Right atrium auricular region (tissue), 2 donors: ENCODE data around the gene NETO1. TPM values are rescaled to one million over a fixed set of nuclear protein-coding genes. Genes with fewer than 3 reads are reported as not detected.

ENCODE experiments used
- DNase-seq: peaks from one replicate; pipeline ENCODE4 v3.0.0-alpha.2; 2019; ENCODE audit warnings: low spot score
- H3K27ac ChIP-seq, 2 donors: fragments of 200-600 bp; sonication (generic); 1 replicate in 1 of 2; 2 replicates in 1 of 2; pipeline ENCODE4 v1.5.1; 2016 to 2019
- H3K27me3 ChIP-seq, 2 donors: fragments of 200-600 bp; sonication (generic); one replicate each; pipeline versions ENCODE4 v1.5.1 to v1.6.0; 2017 to 2019
- H3K36me3 ChIP-seq: fragments of 200-600 bp; sonication (generic); one replicate; pipeline ENCODE4 v1.5.1; 2016
- H3K4me1 ChIP-seq, 2 donors: fragments of 200-600 bp; sonication (generic); one replicate each; pipeline versions ENCODE4 v1.5.1 to v1.6.0; 2017 to 2019
- H3K4me3 ChIP-seq, 2 donors: fragments of 200-600 bp; sonication (generic); 1 replicate in 1 of 2; 2 replicates in 1 of 2; pipeline ENCODE4 v1.5.1; 2017 to 2019; ENCODE audit warnings: mild to moderate bottlenecking in 1 of 2, moderate library complexity in 1 of 2
- H3K9me3 ChIP-seq, 2 donors: fragments of 200-600 bp; sonication (generic); one replicate each; pipeline ENCODE4 v1.5.1; 2019
- total RNA-seq, 2 donors: library from RNA; depleted of rRNA; stranded (reverse); fragments of >200 nt; gene quantifications; one replicate each; pipeline ENCODE4 v1.1.0, GENCODE V29; 2016
- TF ChIP-seq, protein P1 (sequence below), 2 donors: fragments of 200-600 bp; sonication (generic); IDR thresholded peaks; one replicate each; pipeline ENCODE4 v1.5.1; 2019; ENCODE audit warnings: antibody characterized with exemption in 2 of 2

NETO1 gene
- total RNA-seq, 2 donors from 2014 or later: 1.5 TPM; not detected in 1

DNA sequence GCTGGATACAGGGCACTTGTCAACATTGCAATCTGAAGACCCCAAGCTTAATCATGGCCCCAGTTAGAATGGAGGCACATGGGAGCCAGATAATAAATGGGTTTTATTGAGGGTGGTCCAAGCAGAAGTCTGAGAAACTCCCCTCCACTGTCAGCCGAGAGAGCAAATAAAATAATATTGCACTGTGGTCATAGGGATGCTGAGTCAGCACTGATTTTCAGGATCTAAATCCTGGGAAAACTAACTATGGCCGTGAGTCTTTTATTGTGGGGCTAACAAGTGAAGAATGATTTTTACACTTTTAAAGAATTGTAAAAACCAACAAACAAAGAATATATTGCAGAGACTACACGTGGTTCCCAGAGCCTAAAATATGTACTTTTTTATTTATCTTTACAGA, 31.1 kb upstream of the NETO1 start:
- TF ChIP-seq, protein P1, sequence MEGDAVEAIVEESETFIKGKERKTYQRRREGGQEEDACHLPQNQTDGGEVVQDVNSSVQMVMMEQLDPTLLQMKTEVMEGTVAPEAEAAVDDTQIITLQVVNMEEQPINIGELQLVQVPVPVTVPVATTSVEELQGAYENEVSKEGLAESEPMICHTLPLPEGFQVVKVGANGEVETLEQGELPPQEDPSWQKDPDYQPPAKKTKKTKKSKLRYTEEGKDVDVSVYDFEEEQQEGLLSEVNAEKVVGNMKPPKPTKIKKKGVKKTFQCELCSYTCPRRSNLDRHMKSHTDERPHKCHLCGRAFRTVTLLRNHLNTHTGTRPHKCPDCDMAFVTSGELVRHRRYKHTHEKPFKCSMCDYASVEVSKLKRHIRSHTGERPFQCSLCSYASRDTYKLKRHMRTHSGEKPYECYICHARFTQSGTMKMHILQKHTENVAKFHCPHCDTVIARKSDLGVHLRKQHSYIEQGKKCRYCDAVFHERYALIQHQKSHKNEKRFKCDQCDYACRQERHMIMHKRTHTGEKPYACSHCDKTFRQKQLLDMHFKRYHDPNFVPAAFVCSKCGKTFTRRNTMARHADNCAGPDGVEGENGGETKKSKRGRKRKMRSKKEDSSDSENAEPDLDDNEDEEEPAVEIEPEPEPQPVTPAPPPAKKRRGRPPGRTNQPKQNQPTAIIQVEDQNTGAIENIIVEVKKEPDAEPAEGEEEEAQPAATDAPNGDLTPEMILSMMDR (IDR thresholded peaks at IDR 0.05): no peak
- DNase-seq: no peak
- no peak overlapping the region for H3K27ac ChIP-seq

DNA sequence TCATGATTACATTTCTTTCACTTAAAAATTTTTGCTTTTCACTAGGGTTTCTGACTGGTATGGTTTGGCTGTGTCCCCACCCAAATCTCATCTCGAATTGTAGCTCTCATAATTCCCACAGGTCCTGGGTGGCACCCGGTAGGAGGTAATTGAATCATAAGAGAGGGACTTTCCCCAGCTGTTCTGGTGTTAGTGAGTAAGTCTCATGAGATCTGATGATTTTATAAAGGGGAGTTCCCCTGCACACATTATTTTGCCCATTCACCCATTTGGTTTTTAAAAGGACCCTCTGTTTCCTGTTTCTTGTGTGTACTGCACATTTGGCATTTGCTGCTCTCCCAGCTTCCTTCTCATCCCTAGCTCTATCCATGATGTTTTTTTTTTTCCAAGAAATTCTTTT, 27.8 kb upstream of the NETO1 start:
- Histone ChIP-seq H3K27me3 (no peaks in the 10 kb centered on the region), H3K27ac (no peak overlapping the region), H3K4me3 (no peak overlapping the region), H3K36me3 (no peaks in the 10 kb centered on the region), H3K4me1 (no peaks in the 10 kb centered on the region), H3K9me3 (no peaks in the 10 kb centered on the region)
- no peak for DNase-seq
- TF ChIP-seq, protein P1 (IDR thresholded peaks at IDR 0.05): no peak

More for the DNA sequence above, 31.1 kb upstream of the NETO1 start:
- Histone ChIP-seq H3K9me3 (no peaks in the 10 kb centered on the region), H3K36me3 (no peaks in the 10 kb centered on the region), H3K27me3 (no peaks in the 10 kb centered on the region), H3K4me1 (no peaks in the 10 kb centered on the region), H3K4me3 (no peak overlapping the region)

DNA sequence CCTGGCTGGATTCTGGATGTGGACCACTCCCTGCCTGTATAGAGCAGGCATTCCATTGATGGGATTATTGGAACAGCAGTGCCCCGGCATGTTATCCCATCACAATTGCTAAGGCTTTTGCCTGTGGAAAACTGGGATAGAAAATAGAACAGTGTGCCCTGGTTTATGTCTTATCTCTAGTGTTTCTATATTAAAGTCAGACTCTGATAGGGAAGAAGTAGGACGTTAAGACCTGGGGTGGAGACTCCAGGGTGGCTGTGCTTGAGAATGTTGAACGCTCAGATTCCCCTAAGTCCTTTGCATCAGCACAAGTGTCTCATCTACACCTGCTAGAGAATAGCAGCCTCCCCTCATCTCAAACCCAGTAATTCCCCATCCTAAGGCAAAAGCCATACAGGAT, 10.8 kb upstream of the NETO1 start:
- Histone ChIP-seq H3K27ac (no peak overlapping the region), H3K4me3 (no peak overlapping the region), H3K27me3 (no peaks in the 10 kb centered on the region), H3K4me1 (no peaks in the 10 kb centered on the region), H3K36me3 (no peaks in the 10 kb centered on the region), H3K9me3 (no peaks in the 10 kb centered on the region)
- no peak for DNase-seq
- TF ChIP-seq, protein P1 (IDR thresholded peaks at IDR 0.05): no peak

DNA sequence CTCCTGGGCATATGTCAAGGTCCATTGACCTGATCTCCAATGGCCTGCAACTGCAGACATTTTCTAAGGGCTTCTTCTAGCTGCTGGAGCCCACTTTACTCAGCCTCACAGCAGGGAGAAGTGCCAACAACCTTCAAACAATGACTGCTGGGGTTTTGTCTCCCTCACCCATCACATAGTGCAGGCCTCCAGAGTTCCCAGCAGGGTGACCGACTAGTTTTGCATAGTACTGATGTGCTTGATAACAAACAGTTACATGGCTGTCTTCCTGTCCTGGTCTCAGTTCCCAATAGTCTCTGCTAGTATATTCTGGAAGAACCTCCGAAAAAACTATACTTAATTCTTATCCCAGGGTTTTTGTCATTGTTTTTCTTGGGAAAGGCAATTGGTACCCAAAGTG, 10.4 kb upstream of the NETO1 start:
- H3K4me1 ChIP-seq: no peaks in the 10 kb centered on the region
- H3K27ac ChIP-seq: no peak overlapping the region
- H3K36me3 ChIP-seq: no peaks in the 10 kb centered on the region
- no peak for DNase-seq
- no peaks in the 10 kb centered on the region for H3K27me3 ChIP-seq
- no peaks in the 10 kb centered on the region for H3K9me3 ChIP-seq
- no peak overlapping the region for H3K4me3 ChIP-seq
- TF ChIP-seq, protein P1 (IDR thresholded peaks at IDR 0.05): no peak

DNA sequence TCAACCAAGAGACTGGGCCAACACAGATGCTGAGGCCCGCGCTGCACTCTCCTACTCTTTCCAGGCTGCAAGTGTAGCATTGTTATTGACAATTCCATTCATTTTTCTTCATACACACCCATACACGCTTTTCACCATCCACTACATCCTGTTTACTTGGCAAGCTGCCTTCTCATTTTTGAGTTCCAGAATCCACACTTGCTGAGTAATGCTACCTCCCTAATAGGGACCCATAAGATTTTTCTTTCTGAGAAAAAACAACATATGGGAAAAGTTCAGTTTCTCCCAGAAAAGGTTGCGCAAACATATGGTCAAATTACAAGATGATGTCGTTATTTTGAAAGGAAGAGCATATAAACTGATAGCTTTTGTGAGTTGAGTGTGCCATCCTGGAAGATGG, 3.3 kb upstream of the NETO1 start:
- Histone ChIP-seq H3K27me3 (peaks cover 0 to 13% of the 10 kb centered on the region in 2 donors), H3K4me1 (peaks cover 0 to 28% of the 10 kb centered on the region in 2 donors), H3K4me3 (no peak overlapping the region), H3K9me3 (no peaks in the 10 kb centered on the region), H3K27ac (no peak overlapping the region), H3K36me3 (no peaks in the 10 kb centered on the region)
- TF ChIP-seq, protein P1 (IDR thresholded peaks at IDR 0.05): no peak
- no peak for DNase-seq
